GM10266 (cell line): ENCODE results near the gene ANTXR2.
"Not testable (repeated sequence)": the region's sequence is repeated elsewhere in the genome, so short reads cannot be mapped to it uniquely, and the experiment has no call there.

ENCODE experiments used
- DNase-seq: peaks from one replicate; pipeline ENCODE4 v3.0.0; 2012; ENCODE audit errors: extremely low spot score
- TF ChIP-seq, protein P1 (sequence below): IDR thresholded peaks from 2 replicates; pipeline ENCODE4 v1.5.1; 2012; ENCODE audit warnings: mild to moderate bottlenecking, low read depth; ENCODE audit not compliant: control insufficient read depth, insufficient read depth; ENCODE audit errors: missing control alignments

The ANTXR2 gene

GRCh38 chr4:80006935-80007744 lies 65.9 kb downstream of the ANTXR2 start:
- DNase-seq, result no peak
- TF ChIP-seq, protein P1, sequence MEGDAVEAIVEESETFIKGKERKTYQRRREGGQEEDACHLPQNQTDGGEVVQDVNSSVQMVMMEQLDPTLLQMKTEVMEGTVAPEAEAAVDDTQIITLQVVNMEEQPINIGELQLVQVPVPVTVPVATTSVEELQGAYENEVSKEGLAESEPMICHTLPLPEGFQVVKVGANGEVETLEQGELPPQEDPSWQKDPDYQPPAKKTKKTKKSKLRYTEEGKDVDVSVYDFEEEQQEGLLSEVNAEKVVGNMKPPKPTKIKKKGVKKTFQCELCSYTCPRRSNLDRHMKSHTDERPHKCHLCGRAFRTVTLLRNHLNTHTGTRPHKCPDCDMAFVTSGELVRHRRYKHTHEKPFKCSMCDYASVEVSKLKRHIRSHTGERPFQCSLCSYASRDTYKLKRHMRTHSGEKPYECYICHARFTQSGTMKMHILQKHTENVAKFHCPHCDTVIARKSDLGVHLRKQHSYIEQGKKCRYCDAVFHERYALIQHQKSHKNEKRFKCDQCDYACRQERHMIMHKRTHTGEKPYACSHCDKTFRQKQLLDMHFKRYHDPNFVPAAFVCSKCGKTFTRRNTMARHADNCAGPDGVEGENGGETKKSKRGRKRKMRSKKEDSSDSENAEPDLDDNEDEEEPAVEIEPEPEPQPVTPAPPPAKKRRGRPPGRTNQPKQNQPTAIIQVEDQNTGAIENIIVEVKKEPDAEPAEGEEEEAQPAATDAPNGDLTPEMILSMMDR, result no peak

DNA sequence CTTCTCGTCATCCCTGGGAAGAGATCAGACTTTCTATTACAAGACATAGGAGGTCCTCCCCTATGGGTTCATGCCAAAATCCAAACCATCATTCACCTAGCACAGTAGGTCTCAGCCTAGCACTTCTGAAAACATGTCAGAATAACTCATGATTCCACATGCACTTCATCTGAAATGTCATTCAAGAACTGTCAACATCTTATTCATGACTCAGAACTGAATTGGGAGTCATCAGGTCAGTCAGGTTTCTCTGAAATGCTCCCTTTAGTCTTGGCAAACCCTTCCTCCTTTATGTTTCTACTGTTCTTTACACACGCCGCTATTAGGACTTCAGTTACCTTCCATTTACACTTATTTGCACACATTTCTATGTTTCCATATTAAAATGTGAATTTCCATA lies 67.2 kb downstream of the ANTXR2 start:
- TF ChIP-seq, protein P1, result no peak
- no peak for DNase-seq

DNA sequence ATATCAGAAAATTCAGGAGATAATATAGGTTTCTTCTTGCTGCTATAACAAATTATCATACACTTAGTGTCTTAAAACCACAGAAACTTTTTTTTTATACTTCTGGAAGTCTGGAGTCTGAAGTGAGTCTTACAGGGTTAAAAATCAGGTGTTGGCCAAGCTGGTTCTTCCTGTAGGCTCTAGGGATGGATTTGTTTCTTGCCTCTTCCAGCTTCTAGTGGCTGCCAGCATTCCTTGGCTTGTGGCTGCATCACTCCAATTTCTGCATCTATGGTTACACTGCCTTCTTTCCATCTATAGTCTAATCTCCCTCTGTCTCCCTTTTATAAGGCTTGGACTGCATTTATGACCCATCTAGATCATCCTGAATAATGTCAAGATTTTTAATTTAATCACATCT lies 68.7 kb downstream of the ANTXR2 start:
- no peak for DNase-seq
- TF ChIP-seq, protein P1, result no peak

GRCh38 chr4:80002559-80002958 lies 70.5 kb downstream of the ANTXR2 start:
- not testable (repeated sequence) for DNase-seq

DNA sequence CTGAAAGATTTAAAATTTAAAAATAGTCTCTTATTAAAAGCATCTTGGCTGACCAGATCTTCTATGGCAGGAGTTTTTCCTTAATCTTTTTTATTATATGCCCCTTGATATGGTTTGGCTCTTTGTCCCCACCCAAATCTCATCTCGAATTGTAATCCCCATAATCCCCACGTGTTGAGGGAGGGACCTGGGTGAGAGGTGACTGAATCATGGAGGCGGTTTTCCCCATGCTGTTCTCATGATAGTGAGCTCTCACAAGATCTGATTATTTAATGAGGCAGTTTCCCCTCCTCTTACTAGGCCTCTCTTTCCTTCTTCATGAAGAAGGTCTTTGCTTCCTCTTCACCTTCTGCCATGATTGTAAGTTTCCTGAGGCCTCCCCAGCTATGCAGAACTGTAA lies 74.0 kb downstream of the ANTXR2 start:
- DNase-seq, result not testable (repeated sequence)

DNA sequence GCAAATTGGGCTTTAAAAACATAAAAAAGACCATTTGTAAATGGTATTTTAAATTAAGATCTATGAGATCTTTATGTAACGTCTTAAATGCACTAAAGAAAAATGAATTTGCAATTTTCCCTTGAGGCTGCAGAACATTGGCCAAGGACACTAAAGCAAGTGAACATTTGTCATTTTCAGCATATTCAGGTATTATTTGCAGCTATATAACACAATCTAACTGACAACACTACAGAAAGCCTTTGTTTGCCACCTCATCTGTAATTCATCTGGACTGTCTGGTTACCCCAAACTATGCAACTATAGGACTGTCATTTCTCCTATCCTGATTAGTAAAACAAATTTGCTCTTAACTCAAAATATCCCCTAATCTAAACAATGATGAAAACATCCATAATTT lies 74.8 kb downstream of the ANTXR2 start:
- DNase-seq, result no peak
- TF ChIP-seq, protein P1, result no peak

DNA sequence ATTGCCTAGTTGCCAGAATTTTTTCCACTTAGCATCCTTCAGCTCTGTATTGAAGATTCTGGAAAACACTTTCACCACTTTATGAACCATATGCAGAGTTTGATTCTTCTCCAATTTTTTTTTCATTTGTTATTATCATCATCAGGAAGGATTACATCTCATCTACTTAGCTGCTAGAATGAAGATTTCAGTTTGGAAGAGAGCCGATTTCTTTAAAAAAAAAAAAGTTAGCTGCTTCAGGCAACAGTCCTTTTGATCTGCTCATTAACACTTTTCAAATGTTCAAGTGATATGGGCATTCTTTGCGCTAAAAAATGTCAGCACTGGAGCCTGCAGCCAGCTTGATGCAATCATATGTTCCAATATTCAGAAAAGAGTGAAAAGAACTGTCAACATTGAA lies 76.2 kb downstream of the ANTXR2 start:
- DNase-seq, result no peak
- TF ChIP-seq, protein P1, result no peak

GRCh38 chr4:79993476-79993875 lies 79.6 kb downstream of the ANTXR2 start:
- no peak for DNase-seq
- TF ChIP-seq, protein P1, result no peak
